ENCODE data around the gene BDH1. TPM values are rescaled to one million over a fixed set of nuclear protein-coding genes. Genes with fewer than 3 reads are reported as not detected.

The BDH1 gene
- total RNA-seq, 1 experiment from 2014 or later: 38.6 TPM

DNA sequence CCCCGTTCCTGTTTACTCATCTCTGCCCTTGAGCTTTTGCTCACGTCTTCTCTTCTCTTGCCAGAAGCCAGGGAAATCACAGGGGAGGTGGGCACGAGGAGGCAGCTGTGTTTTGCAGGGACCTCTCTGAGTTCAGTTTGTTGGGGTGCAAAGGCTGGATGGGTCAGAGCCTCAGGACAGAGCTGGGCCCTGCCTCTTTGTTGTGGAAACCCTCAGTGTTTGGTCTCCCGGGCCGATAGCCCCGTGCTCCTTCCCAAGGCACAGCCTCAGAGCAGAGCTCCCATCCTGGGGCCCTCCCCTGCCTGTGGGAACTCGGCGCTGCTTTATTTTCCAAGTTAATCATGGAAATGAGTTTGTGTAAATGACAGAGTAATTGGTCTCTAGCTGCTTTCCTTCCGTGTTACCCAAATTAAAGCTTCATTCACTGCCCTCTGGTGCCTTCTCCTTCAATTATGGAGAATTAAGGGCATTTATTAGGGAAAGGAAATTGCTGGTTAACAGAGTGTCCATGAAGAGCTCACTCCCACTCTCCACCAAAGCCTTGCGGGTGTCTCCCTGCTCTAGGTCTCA is 40.9 kb downstream of the BDH1 start:
- H3K27ac Mint-ChIP-seq (ENCODE audit: low read depth, unreplicated experiment): no peak overlapping the region
- ChIA-PET CTCF (interaction anchor here (0.6 to 3.4 kb wide), 5 partner anchors 22 to 292 kb away, joined by 3 to 26 read pairs (median 3); no protein-coding TSS in a partner anchor), POLR2A (interaction anchor here (0.6 to 1.1 kb wide), 3 partner anchors 217 to 637 kb away, joined by 3 to 4 read pairs (median 4); no protein-coding TSS in a partner anchor)
- H3K9me3 Mint-ChIP-seq (ENCODE audit: unreplicated experiment): no peaks in the 10 kb centered on the region
- TF ChIP-seq, protein P1, sequence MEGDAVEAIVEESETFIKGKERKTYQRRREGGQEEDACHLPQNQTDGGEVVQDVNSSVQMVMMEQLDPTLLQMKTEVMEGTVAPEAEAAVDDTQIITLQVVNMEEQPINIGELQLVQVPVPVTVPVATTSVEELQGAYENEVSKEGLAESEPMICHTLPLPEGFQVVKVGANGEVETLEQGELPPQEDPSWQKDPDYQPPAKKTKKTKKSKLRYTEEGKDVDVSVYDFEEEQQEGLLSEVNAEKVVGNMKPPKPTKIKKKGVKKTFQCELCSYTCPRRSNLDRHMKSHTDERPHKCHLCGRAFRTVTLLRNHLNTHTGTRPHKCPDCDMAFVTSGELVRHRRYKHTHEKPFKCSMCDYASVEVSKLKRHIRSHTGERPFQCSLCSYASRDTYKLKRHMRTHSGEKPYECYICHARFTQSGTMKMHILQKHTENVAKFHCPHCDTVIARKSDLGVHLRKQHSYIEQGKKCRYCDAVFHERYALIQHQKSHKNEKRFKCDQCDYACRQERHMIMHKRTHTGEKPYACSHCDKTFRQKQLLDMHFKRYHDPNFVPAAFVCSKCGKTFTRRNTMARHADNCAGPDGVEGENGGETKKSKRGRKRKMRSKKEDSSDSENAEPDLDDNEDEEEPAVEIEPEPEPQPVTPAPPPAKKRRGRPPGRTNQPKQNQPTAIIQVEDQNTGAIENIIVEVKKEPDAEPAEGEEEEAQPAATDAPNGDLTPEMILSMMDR (IDR thresholded peaks at IDR 0.05; ENCODE audit: unreplicated experiment): no peak
- H3K36me3 Mint-ChIP-seq (ENCODE audit: insufficient read depth, unreplicated experiment): peaks cover 25% of the 10 kb centered on the region
- no peak overlapping the region for H3K4me3 Mint-ChIP-seq (ENCODE audit: unreplicated experiment)
- peaks cover 13% of the 10 kb centered on the region for H3K4me1 Mint-ChIP-seq (ENCODE audit: insufficient read depth, unreplicated experiment)
- BruUV-seq (replicated peaks): no TSS peak
- DNase-seq (ENCODE audit: unreplicated experiment): no peak
- intact Hi-C loops (cut with micrococcal nuclease): loop anchor here (10.0 kb wide), 1 partner anchor 510 kb away; no protein-coding TSS in a partner anchor
- no peaks in the 10 kb centered on the region for H3K27me3 Mint-ChIP-seq (ENCODE audit: insufficient read depth, unreplicated experiment)

DNA sequence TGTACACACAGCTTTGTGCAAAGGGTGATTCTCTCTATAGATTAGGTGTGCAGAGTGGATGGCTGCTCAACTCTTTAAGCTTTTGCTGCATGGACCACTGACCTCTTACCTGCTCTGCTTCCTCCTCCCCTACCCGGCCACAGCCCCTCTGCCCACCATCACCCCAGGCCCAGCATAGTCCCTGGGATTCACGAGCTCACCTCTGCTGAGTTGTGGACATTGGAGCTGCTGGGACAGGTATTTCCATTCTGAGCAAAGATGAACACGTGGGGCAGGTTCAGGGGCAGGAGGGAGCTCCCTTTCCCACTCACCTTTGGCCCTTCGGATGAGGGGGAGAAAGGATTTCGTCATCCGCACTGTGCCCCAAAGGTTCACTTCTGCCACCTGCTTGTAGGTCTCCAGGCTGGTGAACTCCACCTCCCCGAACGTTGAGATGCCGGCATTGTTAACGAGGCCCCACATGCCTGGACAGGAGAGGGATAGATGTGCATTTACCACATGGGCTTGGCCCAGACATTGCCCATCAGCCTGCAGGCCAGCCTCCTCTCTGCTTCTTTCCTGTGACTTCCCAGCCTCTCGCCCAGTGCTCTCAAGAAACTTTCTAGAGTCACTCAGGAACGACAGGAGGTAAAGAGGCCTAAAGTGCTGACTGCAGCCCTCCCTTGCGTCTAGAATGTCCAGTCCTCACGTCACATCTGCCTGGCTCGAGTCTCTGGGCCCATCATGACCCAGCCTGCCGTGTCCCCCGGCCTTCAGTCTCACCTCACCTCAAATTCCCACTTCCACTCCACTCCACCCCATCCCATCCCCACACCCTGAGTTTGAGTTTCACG is 41.6 kb downstream of the BDH1 start:
- POLR2A ChIA-PET: interaction anchor here (0.6 to 1.1 kb wide), 3 partner anchors 16 to 263 kb away, joined by 3 to 4 read pairs (median 3); no protein-coding TSS in a partner anchor
- DNase-seq (ENCODE audit: unreplicated experiment): no peak
- no peaks in the 10 kb centered on the region for H3K9me3 Mint-ChIP-seq (ENCODE audit: unreplicated experiment)
- H3K4me3 Mint-ChIP-seq (ENCODE audit: unreplicated experiment): no peak overlapping the region
- intact Hi-C loops (cut with micrococcal nuclease): loop anchor here (10.0 kb wide), 1 partner anchor 509 kb away; no protein-coding TSS in a partner anchor
- peaks cover 25% of the 10 kb centered on the region for H3K36me3 Mint-ChIP-seq (ENCODE audit: insufficient read depth, unreplicated experiment)
- no peak overlapping the region for H3K27ac Mint-ChIP-seq (ENCODE audit: low read depth, unreplicated experiment)
- BruUV-seq (replicated peaks): no TSS peak
- peaks cover 13% of the 10 kb centered on the region for H3K4me1 Mint-ChIP-seq (ENCODE audit: insufficient read depth, unreplicated experiment)
- no peaks in the 10 kb centered on the region for H3K27me3 Mint-ChIP-seq (ENCODE audit: insufficient read depth, unreplicated experiment)
- CTCF ChIA-PET: interaction anchor here (0.6 to 3.4 kb wide), 5 partner anchors 18 to 257 kb away, joined by 3 to 26 read pairs (median 4); no protein-coding TSS in a partner anchor
- TF ChIP-seq, protein P1 (IDR thresholded peaks at IDR 0.05; ENCODE audit: unreplicated experiment): no peak

DNA sequence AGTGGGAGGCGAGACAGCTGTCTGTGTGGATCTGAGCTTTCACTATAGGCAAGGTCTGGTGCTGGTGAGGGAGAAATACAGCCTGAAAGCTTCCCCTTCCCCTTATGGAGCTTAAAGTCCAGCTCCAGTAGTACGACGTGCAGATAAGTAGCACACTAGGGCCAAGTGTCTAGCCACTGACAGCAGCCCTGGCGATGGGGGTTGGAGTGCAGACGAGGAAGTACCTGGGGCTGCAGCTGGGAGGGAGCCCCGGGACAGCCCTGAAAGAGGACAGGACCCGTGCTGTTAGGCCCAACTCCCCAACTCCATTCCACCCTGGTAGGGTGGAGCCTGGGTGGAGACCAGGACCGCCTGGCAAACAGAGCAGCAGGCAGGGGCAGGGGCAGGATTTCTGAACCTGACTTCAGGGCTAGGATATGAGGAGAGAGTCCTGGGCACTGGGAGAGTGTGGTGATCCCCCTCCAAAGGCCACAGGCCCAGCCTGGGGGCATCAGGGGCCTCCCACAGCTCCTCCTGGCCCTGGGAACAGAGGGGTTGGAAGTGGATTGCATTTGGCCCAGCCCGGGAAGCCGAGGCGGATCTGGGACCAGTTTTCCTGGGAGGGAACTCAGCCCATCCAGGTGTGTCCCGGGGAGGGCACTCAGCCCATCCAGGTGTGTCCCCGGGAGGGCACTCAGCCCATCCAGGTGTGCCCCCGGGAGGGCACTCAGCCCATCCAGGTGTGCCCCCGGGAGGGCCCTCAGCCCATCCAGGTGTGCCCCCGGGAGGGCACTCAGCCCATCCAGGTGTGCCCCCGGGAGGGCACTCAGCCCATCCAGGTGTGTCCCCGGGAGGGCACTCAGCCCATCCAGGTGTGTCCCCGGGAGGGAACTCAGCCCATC is 42.8 kb downstream of the BDH1 start:
- intact Hi-C loops (cut with micrococcal nuclease): loop anchor here (10.0 kb wide), 1 partner anchor 508 kb away; no protein-coding TSS in a partner anchor
- no peaks in the 10 kb centered on the region for H3K9me3 Mint-ChIP-seq (ENCODE audit: unreplicated experiment)
- POLR2A ChIA-PET: interaction anchor here (1.0 kb wide), 1 partner anchor 256 kb away, joined by 3 read pairs; no protein-coding TSS in a partner anchor

More for the DNA sequence above, 42.8 kb downstream of the BDH1 start:
- Mint-ChIP-seq H3K4me3 (ENCODE audit: unreplicated experiment) (no peak overlapping the region), H3K27me3 (ENCODE audit: insufficient read depth, unreplicated experiment) (no peaks in the 10 kb centered on the region), H3K4me1 (ENCODE audit: insufficient read depth, unreplicated experiment) (peaks cover 13% of the 10 kb centered on the region), H3K27ac (ENCODE audit: low read depth, unreplicated experiment) (no peak overlapping the region), H3K36me3 (ENCODE audit: insufficient read depth, unreplicated experiment) (peaks cover 25% of the 10 kb centered on the region)
- TF ChIP-seq, protein P1 (IDR thresholded peaks at IDR 0.05; ENCODE audit: unreplicated experiment): no peak
- no TSS peak for BruUV-seq (replicated peaks)
- CTCF ChIA-PET: interaction anchor here (0.9 kb wide), 1 partner anchor 290 kb away, joined by 3 read pairs; no protein-coding TSS in a partner anchor
- no peak for DNase-seq (ENCODE audit: unreplicated experiment)
